HepG2 (cell line): ENCODE data around the gene ANKRD35. TPM values are rescaled to one million over a fixed set of nuclear protein-coding genes. Genes with fewer than 3 reads are reported as not detected.

Experiments used
- AHR ChIP-seq: IDR thresholded peaks from 2 replicates; pipeline ENCODE4 v1.6.1; 2018; ENCODE audit warnings: missing genetic modification reagents, missing compliant biosample characterization
- CC2D1A ChIP-seq: sonication (generic); formaldehyde crosslinking; IDR thresholded peaks from 2 replicates; pipeline ENCODE4 v1.8.1; 2023; ENCODE audit warnings: mild to moderate bottlenecking, missing genetic modification reagents
- CREB1 ChIP-seq, 2 experiments: fragments of 450-650 bp in 1 of 2; IDR thresholded peaks; 2 replicates each; pipeline ENCODE4 v1.6.1; 2016 to 2017; ENCODE audit warnings: control low read depth in 1 of 2, mild to moderate bottlenecking in 1 of 2, missing compliant biosample characterization in 1 of 2, missing genetic modification characterization in 1 of 2
- ELF3 ChIP-seq: IDR thresholded peaks from 2 replicates; pipeline ENCODE4 v1.6.1; 2016; ENCODE audit warnings: missing genetic modification reagents, missing compliant biosample characterization
- HNF1B ChIP-seq: sonication (generic); formaldehyde crosslinking; IDR thresholded peaks from 2 replicates; pipeline ENCODE4 v1.5.1; 2020; ENCODE audit warnings: mild to moderate bottlenecking, moderate library complexity, missing genetic modification reagents
- IKZF5 ChIP-seq: IDR thresholded peaks from 2 replicates; pipeline ENCODE4 v1.6.1; 2018; ENCODE audit warnings: missing genetic modification reagents, mild to moderate bottlenecking, missing compliant biosample characterization
- KLF13 ChIP-seq: sonication (generic); formaldehyde crosslinking; IDR thresholded peaks from 2 replicates; pipeline ENCODE4 v1.4.0; 2020; ENCODE audit warnings: mild to moderate bottlenecking, missing genetic modification reagents
- KLF6 ChIP-seq: IDR thresholded peaks from 2 replicates; pipeline ENCODE4 v1.8.0; 2016; ENCODE audit warnings: missing biosample characterization, missing genetic modification reagents
- MTA3 ChIP-seq: sonication (generic); formaldehyde crosslinking; IDR thresholded peaks from 2 replicates; pipeline ENCODE4 v1.4.0; 2020; ENCODE audit warnings: missing genetic modification reagents
- RBFOX2 ChIP-seq: fragments of 200-400 bp; formaldehyde crosslinking; IDR thresholded peaks from 2 replicates; pipeline ENCODE4 v1.6.1; 2017; ENCODE audit warnings: low read depth, mild to moderate bottlenecking, low read length
- SMARCC2 ChIP-seq: fragments of 450-650 bp; IDR thresholded peaks from 2 replicates; pipeline ENCODE4 v1.6.1; 2017; ENCODE audit warnings: antibody characterized with exemption, mild to moderate bottlenecking
- SMYD3 ChIP-seq: sonication (generic); formaldehyde crosslinking; IDR thresholded peaks from 2 replicates; pipeline ENCODE4 v1.8.1; 2023; ENCODE audit warnings: mild to moderate bottlenecking, missing genetic modification reagents
- STAG1 ChIP-seq: sonication (generic); formaldehyde crosslinking; IDR thresholded peaks from 2 replicates; pipeline ENCODE4 v1.4.0; 2020; ENCODE audit warnings: missing genetic modification reagents
- TOE1 ChIP-seq: sonication (generic); formaldehyde crosslinking; IDR thresholded peaks from 2 replicates; pipeline ENCODE4 v1.4.0; 2020; ENCODE audit warnings: mild to moderate bottlenecking, missing genetic modification reagents
- U2AF2 ChIP-seq: fragments of 200-400 bp; formaldehyde crosslinking; IDR thresholded peaks from 2 replicates; pipeline ENCODE4 v1.6.1; 2017; ENCODE audit warnings: low read depth, mild to moderate bottlenecking, low read length
- USF2 ChIP-seq, 2 experiments: sonication (generic) in 1 of 2; formaldehyde crosslinking in 1 of 2; IDR thresholded peaks; 2 replicates each; pipeline versions ENCODE4 v1.5.1 to v1.6.1; 2011 to 2020; ENCODE audit warnings: borderline replicate concordance in 1 of 2, low read depth in 1 of 2, low read length in 1 of 2, mild to moderate bottlenecking in 1 of 2, missing genetic modification reagents in 1 of 2, moderate library complexity in 1 of 2
- ZFP82 ChIP-seq: sonication (generic); formaldehyde crosslinking; IDR thresholded peaks from 2 replicates; pipeline ENCODE4 v1.5.1; 2020; ENCODE audit warnings: mild to moderate bottlenecking, missing genetic modification reagents, borderline replicate concordance
- ZNF121 ChIP-seq: sonication (generic); formaldehyde crosslinking; IDR thresholded peaks from 2 replicates; pipeline ENCODE4 v1.5.0; 2020; ENCODE audit warnings: mild to moderate bottlenecking, missing genetic modification reagents
- ZNF510 ChIP-seq: sonication (generic); formaldehyde crosslinking; IDR thresholded peaks from 2 replicates; pipeline ENCODE4 v1.4.0; 2020; ENCODE audit warnings: low read depth, mild to moderate bottlenecking, missing genetic modification reagents
- ZNF512B ChIP-seq: sonication (generic); formaldehyde crosslinking; IDR thresholded peaks from 2 replicates; pipeline ENCODE4 v1.5.1; 2020; ENCODE audit warnings: missing genetic modification reagents, mild to moderate bottlenecking, borderline replicate concordance
- ZNF878 ChIP-seq: sonication (generic); formaldehyde crosslinking; IDR thresholded peaks from 2 replicates; pipeline ENCODE4 v1.8.1; 2023; ENCODE audit warnings: mild to moderate bottlenecking, missing genetic modification reagents, moderate library complexity
- polyA plus RNA-seq, 8 experiments: library from polyadenylated mRNA; depleted of rRNA in 3 of 8; stranded (reverse) in 7 of 8; unstranded in 1 of 8; fragments of >200 nt; fragmentation: Illumina TruSeq in 4 of 8; extraction: Trizol in 4 of 8; gene quantifications; 2 replicates each; pipeline versions ENCODE4 v1.2.1 to v1.2.3, GENCODE V29; 2011 to 2016; ENCODE audit warnings: low read depth in 4 of 8, missing spikeins in 1 of 8, mixed read lengths in 1 of 8; ENCODE audit not compliant: insufficient read depth in 1 of 8
- total RNA-seq, 5 experiments: library from RNA; depleted of rRNA; stranded (reverse); fragments of >200 nt; fragmentation: Illumina TruSeq; extraction: Trizol; gene quantifications; 2 replicates each; pipeline ENCODE4 v1.2.3, GENCODE V29; 2016; ENCODE audit warnings: low read depth in 1 of 5

The ANKRD35 gene
- total and polyA plus RNA-seq, 2 of the 13 experiments (the other 11 are each of a cell fraction or from before 2014, with no cell fraction given) = 0.02 TPM; not detected in 1

GRCh38 chr1:145927063-145927886 lies 41.6 kb upstream of the ANKRD35 start, which contains the start of gene RBM8A (continued):
- TF ChIP-seq ZNF512B (CRISPR knock-in tag) (no peak), ZNF510 (CRISPR knock-in tag) (no peak), ZNF878 (CRISPR knock-in tag) (no peak), HNF1B (CRISPR knock-in tag) (peak; percentile 63; the same call in 1 of the 2 replicates), MTA3 (CRISPR knock-in tag) (no peak), SMARCC2 (no peak), ZFP82 (CRISPR knock-in tag) (no peak), SMYD3 (CRISPR knock-in tag) (peak; percentile 30; the same call in 1 of the 2 replicates), ZNF121 (no peak), CC2D1A (CRISPR knock-in tag) (no peak), CREB1 (IDR thresholded peaks at IDR 0.05) (peak; percentile 69), CREB1 (CRISPR knock-in tag; IDR thresholded peaks at IDR 0.05) (peak; percentile 96), IKZF5 (CRISPR knock-in tag) (0 out of 2 replicates have a peak, but pooled peaks have one; percentile 24), U2AF2 (no peak), TOE1 (no peak; the same call in 1 of the 2 replicates), ELF3 (CRISPR knock-in tag) (peak; percentile 66), AHR (no peak), RBFOX2 (no peak; the same call in 1 of the 2 replicates), KLF6 (CRISPR knock-in tag) (peak; percentile 59; the same call in 1 of the 2 replicates), USF2 (IDR thresholded peaks at IDR 0.05; ENCODE audit: low read depth, low read length) (no peak), USF2 (CRISPR knock-in tag; IDR thresholded peaks at IDR 0.05; ENCODE audit: borderline replicate concordance) (no peak), STAG1 (CRISPR knock-in tag) (no peak), KLF13 (CRISPR knock-in tag) (no peak)
